ENCODE measurements around the gene SLC2A5.
A peak's percentile ranks its signal among the peaks of the same experiment; 100 is the strongest.
"Not testable (repeated sequence)": the region's sequence is repeated elsewhere in the genome, so short reads cannot be mapped to it uniquely, and the experiment has no call there.

The SLC2A5 gene

DNA sequence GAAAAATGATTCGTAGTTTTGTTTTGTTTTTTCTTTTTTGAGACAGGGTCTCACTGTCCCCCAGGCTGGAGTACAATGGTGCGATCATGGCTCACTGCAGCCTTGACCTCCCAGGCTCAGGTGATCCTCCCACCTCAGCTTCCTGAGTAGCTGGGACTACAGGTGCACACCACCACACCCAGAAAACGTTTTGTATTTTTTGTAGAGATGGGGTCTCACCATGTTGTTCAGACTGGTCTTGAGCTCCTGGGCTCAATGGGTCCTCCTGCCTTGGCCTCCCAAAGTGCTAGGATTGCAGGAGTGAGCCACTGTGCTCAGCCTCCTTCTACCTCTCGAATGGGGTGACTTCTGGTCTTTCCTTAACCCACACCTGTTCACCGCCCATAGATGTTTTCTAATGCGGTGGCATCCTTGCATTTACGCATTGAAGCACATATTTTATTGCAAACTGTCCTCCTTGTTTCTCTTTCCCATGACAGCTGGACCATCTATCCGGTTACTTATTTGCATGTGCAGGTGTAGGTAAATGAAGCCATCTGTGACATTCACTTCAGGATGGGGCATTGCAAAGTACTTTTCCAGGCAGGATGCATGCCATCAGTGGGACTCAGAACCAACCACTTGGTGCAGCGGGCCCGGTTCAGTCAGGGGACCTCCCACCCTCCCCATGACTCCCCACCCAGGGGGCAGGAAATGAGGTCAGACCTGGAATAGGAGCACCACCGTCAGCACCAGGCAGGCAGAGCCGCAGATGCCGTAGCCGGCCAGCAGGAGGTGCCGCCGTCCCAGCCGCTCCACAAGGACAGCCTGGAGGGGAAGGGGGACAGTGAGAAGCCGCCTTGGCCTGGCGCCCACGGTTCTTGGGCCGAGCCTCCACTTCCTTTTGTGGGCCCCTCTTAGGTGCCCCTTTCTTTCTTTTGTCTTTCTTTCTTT is 59.7 kb downstream of the SLC2A5 start:
- DNase-seq (ENCODE audit: extremely low read depth in 1 of 2, low read depth in 1 of 2), result no peak

DNA sequence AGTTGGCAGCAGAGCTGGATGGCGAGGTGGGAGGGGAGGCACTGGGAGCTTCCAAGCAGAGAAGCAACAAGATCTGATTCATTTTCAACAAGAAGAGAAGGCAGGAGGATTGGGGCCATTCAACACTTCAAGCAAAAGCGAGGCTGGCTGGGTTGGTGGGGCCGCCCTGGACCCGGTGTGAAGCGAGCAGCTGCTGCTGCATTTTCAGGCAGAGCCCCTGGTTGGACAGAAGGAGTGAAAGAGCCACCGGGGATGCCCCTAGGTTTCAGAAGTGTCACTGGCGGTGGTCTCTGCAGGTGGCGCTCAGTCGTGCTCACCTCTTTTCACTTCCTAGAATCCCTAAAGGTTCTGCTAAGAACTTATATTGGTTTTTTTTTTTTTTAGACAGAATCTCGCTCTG is 61.2 kb downstream of the SLC2A5 start:
- no peak for DNase-seq (ENCODE audit: extremely low read depth in 1 of 2, low read depth in 1 of 2)

- DNase-seq (ENCODE audit: extremely low read depth in 1 of 2, low read depth in 1 of 2), result no peak
Observed at GRCh38 chr1:9006956-9007615, 62.3 kb downstream of the SLC2A5 start.

GRCh38 chr1:9005395-9005708 is 64.1 kb downstream of the SLC2A5 start:
- no peak for DNase-seq (ENCODE audit: extremely low read depth in 1 of 2, low read depth in 1 of 2)

- peak; percentile 49 to 75 for DNase-seq (ENCODE audit: extremely low read depth in 1 of 2, low read depth in 1 of 2)
Observed at GRCh38 chr1:9004700-9005394, 64.6 kb downstream of the SLC2A5 start.

DNA sequence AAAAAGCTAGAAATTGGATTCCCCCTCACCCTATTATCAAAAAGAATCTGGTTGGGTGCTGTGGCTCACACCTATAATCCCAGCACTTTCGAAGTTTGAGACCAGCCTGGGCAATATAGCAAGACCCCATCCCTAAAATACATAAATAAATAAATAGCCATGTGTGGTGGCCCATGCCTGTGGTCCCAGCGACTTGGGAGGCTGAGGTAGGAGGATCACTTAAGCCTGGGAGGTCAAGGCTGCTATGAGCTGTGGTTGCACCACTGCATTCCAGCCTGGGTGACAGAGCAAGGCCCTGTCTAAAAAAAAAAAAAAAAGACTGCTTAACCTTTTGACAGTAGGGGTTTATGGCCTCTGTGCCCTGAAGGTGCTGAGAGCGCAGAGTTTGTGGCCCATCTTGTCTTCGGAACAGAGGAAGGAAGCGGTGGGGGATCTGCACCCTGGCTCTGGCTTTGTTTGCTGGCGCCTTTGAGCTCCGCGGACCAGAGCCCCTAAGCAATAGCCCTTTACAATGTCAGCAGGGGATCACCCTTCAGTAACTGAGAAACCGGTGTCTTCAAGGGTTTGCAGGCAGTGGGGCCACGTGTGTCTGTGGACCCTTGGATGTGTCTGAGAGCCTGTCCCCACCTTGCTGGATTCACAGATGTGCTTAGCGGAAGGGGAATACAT is 65.3 kb downstream of the SLC2A5 start:
- DNase-seq (ENCODE audit: extremely low read depth in 1 of 2, low read depth in 1 of 2), result no peak

GRCh38 chr1:9002215-9002560 is 67.2 kb downstream of the SLC2A5 start:
- not testable (repeated sequence) for DNase-seq (ENCODE audit: extremely low read depth in 1 of 2, low read depth in 1 of 2)

DNA sequence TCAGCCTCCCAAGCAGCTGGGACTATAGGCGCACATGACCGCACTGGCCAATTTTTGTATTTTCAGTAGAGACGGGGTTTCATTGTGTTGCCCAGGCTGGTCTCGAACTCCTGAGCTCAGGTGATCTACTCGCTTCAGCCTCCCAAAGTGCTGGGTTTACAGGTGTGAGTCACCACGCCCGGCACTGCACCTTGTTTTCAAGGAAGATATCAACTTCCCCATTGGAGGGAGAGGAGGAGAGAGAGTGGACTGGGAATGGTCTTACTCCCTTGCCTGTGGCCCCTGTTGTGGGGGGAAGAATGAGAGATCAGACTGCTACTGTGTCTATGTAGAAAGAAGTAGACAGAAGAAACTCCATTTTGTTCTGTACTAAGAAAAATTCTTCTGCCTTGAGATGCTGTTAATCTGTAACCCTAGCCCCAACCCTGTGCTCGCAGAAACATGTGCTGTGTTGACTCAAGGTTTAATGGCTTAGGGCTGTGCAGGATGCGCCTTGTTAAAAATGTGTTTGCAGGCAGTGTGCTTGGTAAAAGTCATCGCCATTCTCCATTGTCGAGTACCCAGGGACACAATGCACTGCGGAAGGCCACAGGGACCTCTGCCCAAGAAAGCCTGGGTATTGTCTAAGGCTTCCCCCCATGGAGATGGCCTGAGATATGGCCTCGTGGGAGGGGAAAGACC is 67.8 kb downstream of the SLC2A5 start:
- not testable (repeated sequence) for DNase-seq (ENCODE audit: extremely low read depth in 1 of 2, low read depth in 1 of 2)

- DNase-seq (ENCODE audit: extremely low read depth in 1 of 2, low read depth in 1 of 2), result not testable (repeated sequence)
Observed at GRCh38 chr1:8993962-8994675, 75.3 kb downstream of the SLC2A5 start.

DNA sequence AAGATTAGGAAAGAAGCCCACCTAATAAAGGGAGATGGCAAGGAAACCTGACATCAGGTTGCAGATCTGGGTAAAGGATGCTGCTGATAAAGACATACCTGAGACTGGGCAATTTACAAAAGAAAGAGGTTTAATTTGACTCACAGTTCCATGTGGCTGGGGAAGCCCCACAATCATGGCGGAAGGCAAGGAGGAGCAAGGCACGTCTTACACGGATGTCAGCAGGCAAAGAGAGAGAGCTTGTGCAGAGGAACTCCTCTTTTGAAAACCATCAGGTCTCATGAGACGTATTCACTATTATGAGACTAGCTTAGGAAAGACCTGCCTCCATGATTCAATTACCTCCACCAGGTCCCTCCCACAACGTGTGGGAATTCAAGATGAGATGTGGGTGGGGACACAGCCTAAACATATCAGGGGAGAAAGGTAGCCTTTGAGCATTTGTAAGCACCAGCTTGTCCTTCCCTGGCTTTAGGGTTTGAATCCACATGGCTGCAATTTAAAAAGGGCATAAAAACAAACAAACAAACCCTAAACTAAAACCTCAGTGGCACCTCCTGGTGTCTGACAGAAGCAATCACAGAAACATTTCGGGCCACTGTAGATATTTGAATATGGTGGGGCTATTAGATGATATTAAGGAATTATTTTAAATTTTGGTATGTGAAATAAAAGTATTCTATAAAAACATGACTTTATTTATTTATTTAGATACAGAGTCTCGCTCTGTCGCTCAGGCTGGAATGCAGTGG is 76.3 kb downstream of the SLC2A5 start:
- no peak for DNase-seq (ENCODE audit: extremely low read depth in 1 of 2, low read depth in 1 of 2)

- no peak for DNase-seq (ENCODE audit: extremely low read depth in 1 of 2, low read depth in 1 of 2)
Observed at GRCh38 chr1:8989821-8990220, 79.6 kb downstream of the SLC2A5 start.

- DNase-seq (ENCODE audit: extremely low read depth in 1 of 2, low read depth in 1 of 2), result no peak
Observed at GRCh38 chr1:8989061-8989460, 80.4 kb downstream of the SLC2A5 start.

GRCh38 chr1:8988618-8988967 is 80.8 kb downstream of the SLC2A5 start:
- DNase-seq (ENCODE audit: extremely low read depth in 1 of 2, low read depth in 1 of 2), result no peak

DNA sequence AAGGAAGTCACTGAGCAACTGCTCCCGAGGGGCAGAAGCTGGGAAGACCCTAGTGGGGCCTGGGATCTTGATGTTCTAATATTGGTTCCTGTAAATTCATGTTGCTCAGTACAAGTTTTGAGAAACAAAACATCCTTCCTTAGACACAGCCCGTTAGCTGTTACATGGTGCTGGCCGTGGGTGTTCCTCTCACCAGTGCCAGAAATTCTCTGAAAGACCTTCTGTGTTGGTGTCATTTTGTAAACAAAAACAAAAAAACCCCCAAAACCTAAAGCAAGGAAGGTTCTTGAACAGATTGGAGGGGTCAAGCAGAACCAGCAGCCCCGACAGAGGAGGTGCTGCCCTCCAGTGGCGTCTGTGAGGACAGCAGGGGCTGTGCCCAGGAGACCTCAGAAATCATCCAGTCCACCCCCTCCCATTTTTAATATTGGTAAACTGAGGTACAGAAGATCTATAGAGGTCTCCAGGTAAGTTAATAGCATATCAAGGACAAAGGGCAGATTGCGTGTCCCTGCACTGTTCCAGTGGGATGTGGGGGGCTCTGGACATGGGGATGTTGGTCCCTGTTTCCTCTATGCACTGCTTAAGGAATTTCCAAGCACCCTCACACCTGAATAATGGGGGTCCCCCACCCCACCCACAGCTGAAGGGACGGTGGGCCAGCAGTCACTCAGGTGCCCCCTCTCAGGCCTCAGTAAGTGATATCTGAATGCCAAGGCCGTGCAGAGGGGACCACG is 81.4 kb downstream of the SLC2A5 start:
- peak in 1 of 2 donors; percentile 54 for DNase-seq (ENCODE audit: extremely low read depth in 1 of 2, low read depth in 1 of 2)

DNA sequence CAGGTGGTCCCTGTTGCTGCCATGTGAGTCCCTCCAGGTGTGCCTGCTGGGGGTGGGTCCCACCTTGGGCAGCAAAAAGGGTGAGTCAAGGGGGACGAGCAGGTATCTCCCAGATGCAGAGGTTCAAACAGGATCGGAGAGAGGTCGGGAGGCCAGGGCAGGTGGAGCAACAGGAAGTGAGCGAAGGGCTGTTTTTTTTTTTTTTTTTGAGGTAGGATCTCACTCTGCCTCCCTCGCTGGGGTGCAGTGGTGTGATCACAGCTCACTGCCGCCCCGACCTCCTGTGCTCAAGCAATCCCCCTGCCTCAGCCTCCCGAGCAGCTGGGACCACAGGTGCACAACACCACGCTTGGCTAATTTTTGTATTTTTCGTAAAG is 82.6 kb downstream of the SLC2A5 start:
- no peak for DNase-seq (ENCODE audit: extremely low read depth in 1 of 2, low read depth in 1 of 2)

DNA sequence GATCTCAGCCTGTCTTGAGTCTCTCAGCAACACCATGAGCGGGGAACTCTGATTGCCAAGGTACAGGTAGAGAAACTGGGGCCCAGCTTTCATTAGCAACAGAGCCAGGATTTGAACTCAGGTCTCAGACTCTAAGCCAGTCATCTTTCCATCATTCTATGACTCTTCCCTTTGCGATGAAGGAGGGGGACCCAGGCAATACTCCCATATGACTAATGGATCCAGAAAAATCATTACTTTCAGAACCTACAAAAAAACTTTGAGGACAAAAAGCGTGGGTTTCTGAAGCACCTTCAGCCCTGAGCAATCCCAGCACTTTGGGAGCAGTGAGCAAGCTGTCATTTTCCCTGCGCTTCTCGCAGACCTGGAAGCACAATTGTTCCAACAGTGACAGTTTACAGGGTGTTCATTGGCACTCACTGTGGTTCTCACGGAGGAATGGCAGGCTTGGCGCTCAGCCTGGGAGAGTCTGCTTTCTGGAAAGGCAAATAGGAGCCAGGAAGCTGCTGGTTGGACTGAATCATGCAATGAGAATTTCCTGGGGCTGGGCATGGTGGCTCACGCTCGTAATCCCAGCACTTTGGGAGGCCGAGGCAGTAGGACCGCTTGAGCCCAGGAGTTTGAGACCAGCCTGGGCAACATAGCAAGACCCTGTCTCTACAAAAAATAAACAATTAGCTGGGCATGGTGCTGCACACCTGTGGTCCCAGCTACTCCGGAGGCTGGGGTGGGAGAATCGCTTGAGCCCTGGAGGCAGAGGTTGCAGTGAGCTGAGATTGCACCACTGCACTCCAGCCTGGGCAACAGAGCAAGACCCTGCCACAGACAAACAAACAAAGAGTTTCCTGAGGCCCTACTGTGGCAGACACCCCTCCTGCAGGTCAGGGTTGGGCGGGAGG is 83.3 kb downstream of the SLC2A5 start:
- no peak for DNase-seq (ENCODE audit: extremely low read depth in 1 of 2, low read depth in 1 of 2)

All from activated CD8-positive, alpha-beta memory T cell treated with anti-CD3 and anti-CD28 coated beads for 1 hour (primary cell).